H1 (cell line): ENCODE results near the gene FECH. TPM values are rescaled to one million over a fixed set of nuclear protein-coding genes. Genes with fewer than 3 reads are reported as not detected.

Experiments
- EGR1 ChIP-seq: IDR thresholded peaks from 2 replicates; pipeline ENCODE4 v1.6.1; 2011; ENCODE audit warnings: low read depth, low read length, borderline replicate concordance
- SIRT6 ChIP-seq: IDR thresholded peaks from one replicate; pipeline ENCODE4 v1.7.1; 2012; ENCODE audit warnings: low read length, inconsistent platforms
- SIX5 ChIP-seq: IDR thresholded peaks from 2 replicates; pipeline ENCODE4 v1.6.1; 2011; ENCODE audit warnings: mild to moderate bottlenecking, low read depth, low read length
- SP2 ChIP-seq: IDR thresholded peaks from 2 replicates; pipeline ENCODE4 v1.6.1; 2012; ENCODE audit warnings: mild to moderate bottlenecking, low read length, inconsistent platforms
- polyA plus RNA-seq, 7 experiments: library from polyadenylated mRNA; depleted of rRNA in 3 of 7; stranded (reverse) in 5 of 7; unstranded in 2 of 7; fragments of >200 nt in 5 of 7; fragments of 200-250 nt in 2 of 7; gene quantifications; 1 replicate in 5 of 7; 2 replicates in 1 of 7; 4 replicates in 1 of 7; pipeline versions ENCODE4 v1.2.1 to v1.2.3, GENCODE V29; 2011 to 2013; ENCODE audit warnings: missing spikeins in 2 of 7, mixed read lengths in 2 of 7
- total RNA-seq: library from RNA; stranded (reverse); fragmentation: NEBNext Ultra II Directional; extraction: Animal tissue kit (Norgen Biotek cat#: 25700); gene quantifications from 2 replicates; pipeline ENCODE4 v1.2.1, GENCODE V29; 2021
- TF ChIP-seq, protein P1 (sequence below): fragments of 300-600 bp; sonication (generic); IDR thresholded peaks from 2 replicates; pipeline ENCODE4 v1.7.1; 2012; ENCODE audit warnings: low read length, moderate library complexity, mild to moderate bottlenecking, inconsistent platforms; ENCODE audit not compliant: insufficient replicate concordance

Gene FECH
- total and polyA plus RNA-seq, 2 of the 8 experiments (the other 6 are each of a cell fraction or from before 2014, with no cell fraction given) = 13.1 to 26.6 TPM

- TF ChIP-seq, protein P1, sequence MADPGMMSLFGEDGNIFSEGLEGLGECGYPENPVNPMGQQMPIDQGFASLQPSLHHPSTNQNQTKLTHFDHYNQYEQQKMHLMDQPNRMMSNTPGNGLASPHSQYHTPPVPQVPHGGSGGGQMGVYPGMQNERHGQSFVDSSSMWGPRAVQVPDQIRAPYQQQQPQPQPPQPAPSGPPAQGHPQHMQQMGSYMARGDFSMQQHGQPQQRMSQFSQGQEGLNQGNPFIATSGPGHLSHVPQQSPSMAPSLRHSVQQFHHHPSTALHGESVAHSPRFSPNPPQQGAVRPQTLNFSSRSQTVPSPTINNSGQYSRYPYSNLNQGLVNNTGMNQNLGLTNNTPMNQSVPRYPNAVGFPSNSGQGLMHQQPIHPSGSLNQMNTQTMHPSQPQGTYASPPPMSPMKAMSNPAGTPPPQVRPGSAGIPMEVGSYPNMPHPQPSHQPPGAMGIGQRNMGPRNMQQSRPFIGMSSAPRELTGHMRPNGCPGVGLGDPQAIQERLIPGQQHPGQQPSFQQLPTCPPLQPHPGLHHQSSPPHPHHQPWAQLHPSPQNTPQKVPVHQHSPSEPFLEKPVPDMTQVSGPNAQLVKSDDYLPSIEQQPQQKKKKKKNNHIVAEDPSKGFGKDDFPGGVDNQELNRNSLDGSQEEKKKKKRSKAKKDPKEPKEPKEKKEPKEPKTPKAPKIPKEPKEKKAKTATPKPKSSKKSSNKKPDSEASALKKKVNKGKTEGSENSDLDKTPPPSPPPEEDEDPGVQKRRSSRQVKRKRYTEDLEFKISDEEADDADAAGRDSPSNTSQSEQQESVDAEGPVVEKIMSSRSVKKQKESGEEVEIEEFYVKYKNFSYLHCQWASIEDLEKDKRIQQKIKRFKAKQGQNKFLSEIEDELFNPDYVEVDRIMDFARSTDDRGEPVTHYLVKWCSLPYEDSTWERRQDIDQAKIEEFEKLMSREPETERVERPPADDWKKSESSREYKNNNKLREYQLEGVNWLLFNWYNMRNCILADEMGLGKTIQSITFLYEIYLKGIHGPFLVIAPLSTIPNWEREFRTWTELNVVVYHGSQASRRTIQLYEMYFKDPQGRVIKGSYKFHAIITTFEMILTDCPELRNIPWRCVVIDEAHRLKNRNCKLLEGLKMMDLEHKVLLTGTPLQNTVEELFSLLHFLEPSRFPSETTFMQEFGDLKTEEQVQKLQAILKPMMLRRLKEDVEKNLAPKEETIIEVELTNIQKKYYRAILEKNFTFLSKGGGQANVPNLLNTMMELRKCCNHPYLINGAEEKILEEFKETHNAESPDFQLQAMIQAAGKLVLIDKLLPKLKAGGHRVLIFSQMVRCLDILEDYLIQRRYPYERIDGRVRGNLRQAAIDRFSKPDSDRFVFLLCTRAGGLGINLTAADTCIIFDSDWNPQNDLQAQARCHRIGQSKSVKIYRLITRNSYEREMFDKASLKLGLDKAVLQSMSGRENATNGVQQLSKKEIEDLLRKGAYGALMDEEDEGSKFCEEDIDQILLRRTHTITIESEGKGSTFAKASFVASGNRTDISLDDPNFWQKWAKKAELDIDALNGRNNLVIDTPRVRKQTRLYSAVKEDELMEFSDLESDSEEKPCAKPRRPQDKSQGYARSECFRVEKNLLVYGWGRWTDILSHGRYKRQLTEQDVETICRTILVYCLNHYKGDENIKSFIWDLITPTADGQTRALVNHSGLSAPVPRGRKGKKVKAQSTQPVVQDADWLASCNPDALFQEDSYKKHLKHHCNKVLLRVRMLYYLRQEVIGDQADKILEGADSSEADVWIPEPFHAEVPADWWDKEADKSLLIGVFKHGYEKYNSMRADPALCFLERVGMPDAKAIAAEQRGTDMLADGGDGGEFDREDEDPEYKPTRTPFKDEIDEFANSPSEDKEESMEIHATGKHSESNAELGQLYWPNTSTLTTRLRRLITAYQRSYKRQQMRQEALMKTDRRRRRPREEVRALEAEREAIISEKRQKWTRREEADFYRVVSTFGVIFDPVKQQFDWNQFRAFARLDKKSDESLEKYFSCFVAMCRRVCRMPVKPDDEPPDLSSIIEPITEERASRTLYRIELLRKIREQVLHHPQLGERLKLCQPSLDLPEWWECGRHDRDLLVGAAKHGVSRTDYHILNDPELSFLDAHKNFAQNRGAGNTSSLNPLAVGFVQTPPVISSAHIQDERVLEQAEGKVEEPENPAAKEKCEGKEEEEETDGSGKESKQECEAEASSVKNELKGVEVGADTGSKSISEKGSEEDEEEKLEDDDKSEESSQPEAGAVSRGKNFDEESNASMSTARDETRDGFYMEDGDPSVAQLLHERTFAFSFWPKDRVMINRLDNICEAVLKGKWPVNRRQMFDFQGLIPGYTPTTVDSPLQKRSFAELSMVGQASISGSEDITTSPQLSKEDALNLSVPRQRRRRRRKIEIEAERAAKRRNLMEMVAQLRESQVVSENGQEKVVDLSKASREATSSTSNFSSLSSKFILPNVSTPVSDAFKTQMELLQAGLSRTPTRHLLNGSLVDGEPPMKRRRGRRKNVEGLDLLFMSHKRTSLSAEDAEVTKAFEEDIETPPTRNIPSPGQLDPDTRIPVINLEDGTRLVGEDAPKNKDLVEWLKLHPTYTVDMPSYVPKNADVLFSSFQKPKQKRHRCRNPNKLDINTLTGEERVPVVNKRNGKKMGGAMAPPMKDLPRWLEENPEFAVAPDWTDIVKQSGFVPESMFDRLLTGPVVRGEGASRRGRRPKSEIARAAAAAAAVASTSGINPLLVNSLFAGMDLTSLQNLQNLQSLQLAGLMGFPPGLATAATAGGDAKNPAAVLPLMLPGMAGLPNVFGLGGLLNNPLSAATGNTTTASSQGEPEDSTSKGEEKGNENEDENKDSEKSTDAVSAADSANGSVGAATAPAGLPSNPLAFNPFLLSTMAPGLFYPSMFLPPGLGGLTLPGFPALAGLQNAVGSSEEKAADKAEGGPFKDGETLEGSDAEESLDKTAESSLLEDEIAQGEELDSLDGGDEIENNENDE = no peak
- TF ChIP-seq EGR1 (no peak), SIX5 (no peak), SP2 (no peak), SIRT6 (no peak)
- TF ChIP-seq, all 59 proteins: peak for 0
Observed at GRCh38 chr18:57621246-57621604, 34.7 kb upstream of the FECH start (continued).
